Measurements from ENCODE around the gene SKA2. TPM values are rescaled to one million over a fixed set of nuclear protein-coding genes. Genes with fewer than 3 reads are reported as not detected.

The SKA2 gene
- total RNA-seq, 1 experiment from 2014 or later, result 91.9 TPM

DNA sequence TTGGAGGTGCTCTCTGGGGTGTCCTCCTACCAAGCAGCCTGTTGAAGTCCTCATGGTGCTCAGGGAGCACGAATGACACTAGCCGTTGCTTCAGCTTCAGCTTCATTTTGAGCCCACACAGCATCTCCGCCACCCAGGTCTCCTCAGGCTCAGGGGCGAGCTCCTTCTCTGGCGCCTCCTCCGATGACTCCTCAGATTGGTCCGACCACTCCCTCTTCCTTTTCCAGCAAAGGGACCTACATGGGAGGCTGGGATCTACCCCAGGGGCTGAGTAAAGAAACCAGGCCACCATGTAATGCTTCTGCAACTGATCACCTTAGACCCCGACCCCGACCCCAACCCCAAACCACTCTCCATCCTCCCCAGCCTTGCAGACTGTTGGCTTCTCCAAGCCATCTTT, 26.5 kb upstream of the SKA2 start:
- Histone ChIP-seq H3K79me2 (ENCODE audit: insufficient read depth, low read length) (no peaks in the 10 kb centered on the region; the same call in 1 of the 2 replicates), H2AK5ac (ENCODE audit: insufficient read length, low read length) (no peak overlapping the region), H3K4me2 (ENCODE audit: insufficient read depth, insufficient read length, low read length) (no peak overlapping the region), H3K27ac (ENCODE audit: insufficient read length, low read depth, low read length) (no peak overlapping the region), H2BK12ac (ENCODE audit: insufficient read length, low read depth, low read length) (no peak overlapping the region), H4K91ac (ENCODE audit: insufficient read length, low read depth, low read length) (no peak overlapping the region), H3K23me2 (ENCODE audit: insufficient read length, low read depth, low read length, poor library complexity, severe bottlenecking) (no peaks in the 10 kb centered on the region), H3K4ac (ENCODE audit: low read depth, low read length) (no peak overlapping the region), H4K20me1 (ENCODE audit: control insufficient read depth, insufficient read depth, insufficient read length) (no peaks in the 10 kb centered on the region), H2BK15ac (ENCODE audit: low read depth, low read length) (no peak overlapping the region), H2BK20ac (ENCODE audit: low read depth, low read length, poor library complexity, severe bottlenecking) (no peak overlapping the region), H3K56ac (ENCODE audit: insufficient read length, low read depth, low read length) (no peak overlapping the region), H3K4me1 (ENCODE audit: insufficient read depth, low read length) (no peaks in the 10 kb centered on the region), H3K9me3 (ENCODE audit: control insufficient read depth, low read depth, low read length) (no peaks in the 10 kb centered on the region), H3K18ac (ENCODE audit: insufficient read length, low read depth, low read length) (no peak overlapping the region), H4K5ac (ENCODE audit: insufficient read length, low read depth, low read length) (no peak overlapping the region), H3K14ac (ENCODE audit: insufficient read depth, low read length) (no peak overlapping the region), H3K27me3 (ENCODE audit: insufficient read depth, low read length) (no peaks in the 10 kb centered on the region), H3K79me1 (ENCODE audit: insufficient read depth, low read depth, low read length, poor library complexity, severe bottlenecking) (peaks cover 2% of the 10 kb centered on the region), H2AFZ (ENCODE audit: low read length) (no peak overlapping the region), H4K8ac (replicated peaks; ENCODE audit: insufficient read length, low read depth, low read length) (no peak overlapping the region), H3K23ac (ENCODE audit: insufficient read length, low read depth, low read length) (no peak overlapping the region), H2BK5ac (ENCODE audit: insufficient read length, low read length) (no peak overlapping the region), H3K9ac (ENCODE audit: extremely low read depth, insufficient read length, low read length) (no peak overlapping the region), H3T11ph (ENCODE audit: low read length) (no peak overlapping the region), H2BK120ac (ENCODE audit: low read depth, low read length, poor library complexity, severe bottlenecking) (no peak overlapping the region)
- WGBS (ENCODE audit: extremely low coverage, insufficient read length, low lambda C conversion rate), result no CpG with 5 or more reads among the region's 9 CpGs
- Mint-ChIP-seq H3K27ac (peak overlapping the region in 1 of 3 experiments; percentile 47; a peak in 1 of 7 replicates), H3K36me3 (ENCODE audit: insufficient read depth in 1 of 3, low read depth in 3 of 3) (peaks cover 29 to 54% (median 48%) of the 10 kb centered on the region in 3 experiments), H3K27me3 (ENCODE audit: low read depth) (no peaks in the 10 kb centered on the region), H3K4me3 (no peak overlapping the region), H3K4me1 (0 out of 4 replicates have a peak, but pooled peaks cover 0 to 6% of the 10 kb centered on the region in 2 experiments), H3K9me3 (no peaks in the 10 kb centered on the region)
- TF ChIP-seq, protein P1, sequence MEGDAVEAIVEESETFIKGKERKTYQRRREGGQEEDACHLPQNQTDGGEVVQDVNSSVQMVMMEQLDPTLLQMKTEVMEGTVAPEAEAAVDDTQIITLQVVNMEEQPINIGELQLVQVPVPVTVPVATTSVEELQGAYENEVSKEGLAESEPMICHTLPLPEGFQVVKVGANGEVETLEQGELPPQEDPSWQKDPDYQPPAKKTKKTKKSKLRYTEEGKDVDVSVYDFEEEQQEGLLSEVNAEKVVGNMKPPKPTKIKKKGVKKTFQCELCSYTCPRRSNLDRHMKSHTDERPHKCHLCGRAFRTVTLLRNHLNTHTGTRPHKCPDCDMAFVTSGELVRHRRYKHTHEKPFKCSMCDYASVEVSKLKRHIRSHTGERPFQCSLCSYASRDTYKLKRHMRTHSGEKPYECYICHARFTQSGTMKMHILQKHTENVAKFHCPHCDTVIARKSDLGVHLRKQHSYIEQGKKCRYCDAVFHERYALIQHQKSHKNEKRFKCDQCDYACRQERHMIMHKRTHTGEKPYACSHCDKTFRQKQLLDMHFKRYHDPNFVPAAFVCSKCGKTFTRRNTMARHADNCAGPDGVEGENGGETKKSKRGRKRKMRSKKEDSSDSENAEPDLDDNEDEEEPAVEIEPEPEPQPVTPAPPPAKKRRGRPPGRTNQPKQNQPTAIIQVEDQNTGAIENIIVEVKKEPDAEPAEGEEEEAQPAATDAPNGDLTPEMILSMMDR (conservative IDR thresholded peaks at IDR 0.05), result no peak
- no peak for DNase-seq

All from H9 (cell line).